H1 (cell line): ENCODE measurements around the gene MBTPS1.

ENCODE experiments used
- ASH2L ChIP-seq: fragments of 200-600, 300-600 bp; sonication (generic); IDR thresholded peaks from one replicate; pipeline ENCODE4 v1.7.1; 2017; ENCODE audit warnings: low read length
- CTCF ChIP-seq, 3 experiments: IDR thresholded peaks; 1 replicate in 2 of 3; 2 replicates in 1 of 3; pipeline versions ENCODE4 v1.5.1 to v1.6.1; 2011; ENCODE audit warnings: low read length in 3 of 3, mild to moderate bottlenecking in 3 of 3, inconsistent platforms in 2 of 3, low read depth in 1 of 3, moderate library complexity in 1 of 3; ENCODE audit not compliant: insufficient read depth in 1 of 3; ENCODE audit errors: control extremely low read depth in 1 of 3
- EZH2 ChIP-seq: fragments of 200-600 bp; sonication (generic); IDR thresholded peaks from 2 replicates; pipeline ENCODE4 v1.7.1; 2012; ENCODE audit warnings: low read depth, mild to moderate bottlenecking, moderate library complexity, low read length, inconsistent platforms; ENCODE audit not compliant: severe bottlenecking
- FOSL1 ChIP-seq: IDR thresholded peaks from 2 replicates; pipeline ENCODE4 v1.6.1; 2011; ENCODE audit warnings: mild to moderate bottlenecking, low read depth, low read length, moderate library complexity; ENCODE audit not compliant: insufficient read depth
- JUN ChIP-seq: IDR thresholded peaks from 2 replicates; pipeline ENCODE4 v1.6.1; 2011; ENCODE audit warnings: low read depth, mild to moderate bottlenecking, improper control_type of control experiment, low read length
- KDM4A ChIP-seq: IDR thresholded peaks from one replicate; pipeline ENCODE4 v1.7.1; 2012; ENCODE audit warnings: low read depth, mild to moderate bottlenecking, moderate library complexity, low read length, inconsistent platforms; ENCODE audit not compliant: severe bottlenecking
- POU5F1 ChIP-seq: IDR thresholded peaks from 2 replicates; pipeline ENCODE4 v1.6.1; 2011; ENCODE audit warnings: low read depth, mild to moderate bottlenecking, low read length, moderate library complexity
- RNF2 ChIP-seq: fragments of 200-900, 300-1000 bp; sonication (generic); IDR thresholded peaks from 2 replicates; pipeline ENCODE4 v1.7.1; 2016; ENCODE audit warnings: borderline replicate concordance, low read depth, mild to moderate bottlenecking, antibody characterized with exemption, low read length; ENCODE audit not compliant: poor library complexity, severe bottlenecking; ENCODE audit errors: missing control alignments
- SAP30 ChIP-seq: fragments of 300-600 bp; sonication (generic); IDR thresholded peaks from 2 replicates; pipeline ENCODE4 v1.7.1; 2012; ENCODE audit warnings: low read length, moderate library complexity, mild to moderate bottlenecking, inconsistent platforms; ENCODE audit not compliant: insufficient read depth, insufficient replicate concordance
- SRF ChIP-seq: IDR thresholded peaks from 2 replicates; pipeline ENCODE4 v1.6.1; 2011; ENCODE audit warnings: mild to moderate bottlenecking, low read depth, low read length, moderate library complexity
- SUZ12 ChIP-seq: fragments of 200-600 bp; sonication (generic); IDR thresholded peaks from 2 replicates; pipeline ENCODE4 v1.6.1; 2012; ENCODE audit warnings: mild to moderate bottlenecking, inconsistent platforms, low read length, moderate library complexity, mixed read lengths
- TBP ChIP-seq: IDR thresholded peaks from 2 replicates; pipeline ENCODE4 v1.6.1; 2011; ENCODE audit warnings: low read depth, low read length, improper control_type of control experiment

GRCh38 chr16:84153660-84154214 lies 37.0 kb upstream of the MBTPS1 start:
- TF ChIP-seq SRF (no peak), JUN (no peak), TBP (no peak), EZH2 (no peak), SUZ12 (no peak), CTCF (IDR thresholded peaks at IDR 0.05; ENCODE audit: control extremely low read depth in 1 of 3, insufficient read depth in 1 of 3, low read depth in 1 of 3, low read length in 3 of 3) (no peak), ASH2L (no peak), RNF2 (no peak), SAP30 (no peak), POU5F1 (no peak), FOSL1 (no peak), KDM4A (no peak)
